Small intestine (tissue), 7 donors: Measurements from ENCODE around the gene CASQ2. TPM values are rescaled to one million over a fixed set of nuclear protein-coding genes. Genes with fewer than 3 reads are reported as not detected.
A peak's percentile ranks its signal among the peaks of the same experiment; 100 is the strongest.

Source experiments
- DNase-seq, 2 donors: peaks; one replicate each; pipeline versions ENCODE4 v3.0.0 to v3.0.0-alpha.2; 2013
- FAIRE-seq: peaks from 2 replicates; lab custom pipeline; 2012; peaks lifted over from hg19 to GRCh38; lab: Jason Lieb, UNC
- H3K27ac ChIP-seq, 3 donors: one replicate each; pipeline ENCODE4 v1.5.1; 2013; ENCODE audit warnings: low read length in 2 of 3, mild to moderate bottlenecking in 2 of 3, control low read depth in 1 of 3, inconsistent platforms in 1 of 3, low read depth in 1 of 3, moderate library complexity in 1 of 3
- H3K27me3 ChIP-seq, 3 donors: one replicate each; pipeline ENCODE4 v1.6.1; 2013; ENCODE audit warnings: low read length in 3 of 3, inconsistent platforms in 1 of 3; ENCODE audit not compliant: control insufficient read depth in 3 of 3, insufficient read depth in 3 of 3
- H3K36me3 ChIP-seq, 3 donors: one replicate each; pipeline ENCODE4 v1.6.1; 2013; ENCODE audit warnings: low read length in 3 of 3, inconsistent platforms in 1 of 3, low read depth in 1 of 3, mild to moderate bottlenecking in 1 of 3, moderate library complexity in 1 of 3; ENCODE audit not compliant: control insufficient read depth in 3 of 3, insufficient read depth in 2 of 3
- H3K4me1 ChIP-seq, 3 donors: one replicate each; pipeline ENCODE4 v1.6.1; 2013; ENCODE audit warnings: low read length in 2 of 3, inconsistent platforms in 1 of 3, low read depth in 1 of 3, mild to moderate bottlenecking in 1 of 3, moderate library complexity in 1 of 3; ENCODE audit not compliant: control insufficient read depth in 3 of 3, insufficient read depth in 2 of 3
- H3K4me3 ChIP-seq, 3 donors: one replicate each; pipeline ENCODE4 v1.5.1; 2013; ENCODE audit warnings: low read length in 3 of 3, control low read depth in 1 of 3, inconsistent platforms in 1 of 3, low read depth in 1 of 3, mild to moderate bottlenecking in 1 of 3, moderate library complexity in 1 of 3
- H3K9me3 ChIP-seq, 2 donors: one replicate each; pipeline ENCODE4 v1.6.1; 2013; ENCODE audit warnings: low read depth in 1 of 2, low read length in 1 of 2; ENCODE audit not compliant: control insufficient read depth in 2 of 2, insufficient read depth in 1 of 2
- WGBS, 3 donors: extraction: QIAGEN DNeasy Blood & Tissue Kit; methylation state at CpG; one replicate each; pipeline ENCODE4 v1.1.7; 2013; 5-methylcytosine and 5-hydroxymethylcytosine counted together
- polyA plus RNA-seq, 4 donors: library from polyadenylated mRNA; stranded (reverse) in 3 of 4; unstranded in 1 of 4; fragments of 200-250 nt in 3 of 4; fragments of 120-200 nt in 1 of 4; gene quantifications; one replicate each; pipeline versions ENCODE4 v1.2.1 to v1.2.3, GENCODE V29; 2013
- donor health status: healthy with polysubstance abuse.
- donor health status: control.
- donor health status: control.
- donor health status: Bipolar disorder and iron deficiency.
- donor health status: healthy.

Gene CASQ2
- polyA plus RNA-seq, 4 donors, result 0.22 to 5.9 (median 1.9) TPM

GRCh38 chr1:115732316-115732715 is 36.2 kb downstream of the CASQ2 start:
- 58 to 70% (median 60%) methylated on average over 4 of the region's 4 CpGs for WGBS, 3 donors
- FAIRE-seq (no peak), DNase-seq (no peak)
- Histone ChIP-seq H3K4me3 (no peak overlapping the region), H3K27me3 (peaks cover 0 to 2% (median 0%) of the 10 kb centered on the region in 3 donors), H3K9me3 (no peaks in the 10 kb centered on the region), H3K4me1 (no peaks in the 10 kb centered on the region), H3K27ac (no peak overlapping the region), H3K36me3 (no peaks in the 10 kb centered on the region)

GRCh38 chr1:115729756-115730155 is 38.8 kb downstream of the CASQ2 start:
- Histone ChIP-seq H3K27me3 (no peaks in the 10 kb centered on the region), H3K4me3 (no peak overlapping the region), H3K4me1 (no peaks in the 10 kb centered on the region), H3K36me3 (no peaks in the 10 kb centered on the region), H3K9me3 (no peaks in the 10 kb centered on the region), H3K27ac (no peak overlapping the region)
- WGBS, 3 donors, result 66 to 79% (median 74%) methylated on average over 4 of the region's 4 CpGs
- no peak for DNase-seq
- no peak for FAIRE-seq

DNA sequence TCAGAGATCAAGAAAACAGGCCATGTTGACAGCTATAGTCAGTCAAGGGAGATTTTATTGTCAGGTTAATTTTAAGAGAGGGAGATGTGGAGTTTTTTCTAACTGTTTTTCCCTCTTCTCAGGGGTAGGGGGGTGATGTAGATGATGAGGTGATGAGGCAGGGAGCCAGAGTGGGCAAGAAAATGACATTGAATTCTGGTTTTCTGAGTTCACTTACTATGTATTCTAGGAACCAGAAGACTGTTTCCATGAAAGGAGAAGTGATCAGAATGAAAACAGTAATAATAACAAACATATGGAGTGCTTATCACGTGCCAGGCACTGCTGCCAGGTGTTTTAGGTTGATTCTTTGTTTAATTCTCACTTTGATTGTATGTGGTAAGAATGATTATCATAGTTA is 40.2 kb downstream of the CASQ2 start:
- H3K27me3 ChIP-seq, result no peaks in the 10 kb centered on the region
- no peak for DNase-seq
- H3K4me3 ChIP-seq, result no peak overlapping the region
- no peaks in the 10 kb centered on the region for H3K4me1 ChIP-seq
- H3K36me3 ChIP-seq, result no peaks in the 10 kb centered on the region
- whole genome bisulfite sequencing, 3 donors, result 65 to 76% (median 74%) methylated on average over 1 of the region's 1 CpG
- no peak for FAIRE-seq
- H3K27ac ChIP-seq, result peak overlapping the region; percentile 20 to 62 (median 36)
- H3K9me3 ChIP-seq, result no peaks in the 10 kb centered on the region

DNA sequence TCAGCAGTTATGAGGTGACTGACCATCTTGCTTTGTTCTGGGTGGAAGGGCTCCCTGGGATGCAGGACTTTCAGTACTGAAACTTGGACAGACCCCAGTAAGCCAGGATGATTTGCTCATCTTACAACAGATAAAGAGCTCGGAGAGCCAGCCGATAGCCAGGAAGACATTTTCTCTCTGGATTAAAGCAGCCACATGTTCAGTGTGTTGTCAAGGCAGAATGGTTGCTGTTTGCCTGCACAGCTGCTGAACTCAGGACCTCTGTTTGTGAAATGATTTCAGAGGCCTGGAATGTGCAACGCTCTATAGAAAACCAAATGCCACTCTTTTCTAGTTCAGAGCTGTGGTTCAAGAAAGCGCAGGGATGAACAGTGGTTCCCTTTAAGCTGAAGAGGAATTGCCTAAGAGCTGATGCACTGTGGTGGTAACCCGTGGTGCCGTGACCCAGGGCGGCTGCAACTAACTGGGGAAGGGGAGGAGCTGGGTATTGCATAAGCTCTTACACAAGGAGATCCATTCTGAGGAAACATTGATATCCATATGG is 40.7 kb downstream of the CASQ2 start:
- FAIRE-seq (no peak), DNase-seq (peak in 1 of 2 donors; percentile 28)
- Histone ChIP-seq H3K4me3 (no peak overlapping the region), H3K9me3 (no peaks in the 10 kb centered on the region), H3K27me3 (no peaks in the 10 kb centered on the region), H3K4me1 (no peaks in the 10 kb centered on the region), H3K27ac (peak overlapping the region in 2 of 3 donors; percentile 36 to 52), H3K36me3 (no peaks in the 10 kb centered on the region)
- 51 to 87% (median 75%) methylated on average over 7 of the region's 7 CpGs for WGBS, 3 donors

- H3K27ac ChIP-seq, result no peak overlapping the region
- no peaks in the 10 kb centered on the region for H3K36me3 ChIP-seq
- H3K9me3 ChIP-seq, result no peaks in the 10 kb centered on the region
- DNase-seq (no peak), FAIRE-seq (no peak)
- H3K27me3 ChIP-seq, result no peaks in the 10 kb centered on the region
- no peaks in the 10 kb centered on the region for H3K4me1 ChIP-seq
- H3K4me3 ChIP-seq, result no peak overlapping the region
Observed at GRCh38 chr1:115726570-115726969, 41.9 kb downstream of the CASQ2 start.

- DNase-seq (no peak), FAIRE-seq (no peak)
- Histone ChIP-seq H3K4me1 (no peaks in the 10 kb centered on the region), H3K36me3 (no peaks in the 10 kb centered on the region), H3K4me3 (no peak overlapping the region), H3K27ac (peak overlapping the region in 1 of 3 donors; percentile 69), H3K27me3 (no peaks in the 10 kb centered on the region), H3K9me3 (no peaks in the 10 kb centered on the region)
- 59 to 68% (median 67%) methylated on average over 3 of the region's 3 CpGs for WGBS, 3 donors
Observed at GRCh38 chr1:115726161-115726560, 42.4 kb downstream of the CASQ2 start.

DNA sequence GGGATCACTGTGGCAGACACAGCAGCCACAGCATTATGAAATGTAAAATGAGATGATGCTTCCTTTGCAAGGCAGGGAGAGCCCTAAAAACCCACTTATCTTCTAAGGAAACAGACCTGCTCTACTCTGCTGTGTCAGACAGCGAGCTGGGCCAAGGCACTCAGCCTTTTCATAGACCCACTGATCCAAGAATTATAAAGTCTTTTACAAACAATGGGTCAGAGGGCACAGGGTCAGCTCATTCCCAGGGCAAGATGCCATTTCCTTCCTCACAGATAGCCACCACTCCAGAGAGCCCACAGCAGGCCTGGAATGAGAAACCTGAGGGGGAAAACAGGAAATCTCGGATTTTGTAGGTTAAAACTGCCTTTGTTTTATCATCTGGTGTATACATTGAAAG is 42.9 kb downstream of the CASQ2 start:
- Histone ChIP-seq H3K4me1 (no peaks in the 10 kb centered on the region), H3K4me3 (peak overlapping the region in 1 of 3 donors; percentile 8), H3K27me3 (no peaks in the 10 kb centered on the region), H3K9me3 (no peaks in the 10 kb centered on the region), H3K27ac (peak overlapping the region in 1 of 3 donors; percentile 54), H3K36me3 (no peaks in the 10 kb centered on the region)
- FAIRE-seq, result no peak
- WGBS, 3 donors, result 57 to 78% (median 60%) methylated on average over 2 of the region's 2 CpGs
- no peak for DNase-seq

DNA sequence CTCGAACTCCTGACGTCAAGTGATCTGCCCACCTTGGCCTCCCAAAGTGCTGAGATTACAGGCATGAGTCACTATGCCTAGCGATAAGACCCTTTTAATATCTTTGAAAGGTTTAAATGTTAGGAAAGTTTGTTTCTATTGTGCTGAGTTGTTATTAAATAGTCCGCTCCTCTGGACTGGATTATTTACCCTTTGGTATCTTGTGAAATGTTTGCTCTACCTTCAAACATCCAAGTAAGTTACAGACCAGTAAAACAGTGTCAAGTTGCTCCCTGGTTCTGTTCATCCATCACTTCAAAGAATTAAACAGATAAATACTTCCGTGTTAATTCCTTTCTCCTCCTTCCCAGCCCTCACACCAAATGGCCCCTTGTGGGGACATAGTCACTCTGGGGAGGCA is 44.8 kb downstream of the CASQ2 start:
- no peak overlapping the region for H3K4me3 ChIP-seq
- H3K27ac ChIP-seq, result no peak overlapping the region
- DNase-seq (no peak), FAIRE-seq (no peak)
- H3K9me3 ChIP-seq, result no peaks in the 10 kb centered on the region
- 65 to 74% (median 72%) methylated on average over 5 of the region's 5 CpGs for WGBS, 3 donors
- no peaks in the 10 kb centered on the region for H3K27me3 ChIP-seq
- no peaks in the 10 kb centered on the region for H3K36me3 ChIP-seq
- H3K4me1 ChIP-seq, result no peaks in the 10 kb centered on the region

DNA sequence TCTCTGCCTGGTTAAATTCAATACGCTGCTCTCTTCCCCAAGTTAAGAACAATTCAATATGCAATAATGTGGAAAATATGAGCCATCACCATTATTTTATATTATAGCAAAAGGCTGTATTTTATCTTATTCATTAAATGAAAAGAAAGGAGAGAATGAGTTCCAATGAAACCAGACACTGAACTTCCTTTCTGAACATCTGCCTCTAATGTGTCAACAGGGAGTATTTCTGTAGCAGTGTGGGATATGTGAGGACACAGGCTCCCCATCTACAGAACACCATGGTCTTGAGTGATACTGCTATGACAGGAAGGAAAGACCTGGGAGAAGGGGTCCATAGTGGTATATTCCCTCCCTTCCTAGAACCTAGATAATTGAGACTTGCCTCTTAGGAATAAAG is 46.3 kb downstream of the CASQ2 start:
- WGBS, 3 donors, result 68 to 87% (median 87%) methylated on average over 1 of the region's 1 CpG
- no peaks in the 10 kb centered on the region for H3K4me1 ChIP-seq
- peaks cover 0 to 3% of the 10 kb centered on the region in 2 donors for H3K9me3 ChIP-seq
- H3K27me3 ChIP-seq, result no peaks in the 10 kb centered on the region
- FAIRE-seq (no peak), DNase-seq (no peak)
- H3K4me3 ChIP-seq, result no peak overlapping the region
- no peak overlapping the region for H3K27ac ChIP-seq
- H3K36me3 ChIP-seq, result no peaks in the 10 kb centered on the region
